Heart right ventricle (tissue), 16 donors: Measurements from ENCODE around the gene LRMDA. TPM values are rescaled to one million over a fixed set of nuclear protein-coding genes. Genes with fewer than 3 reads are reported as not detected.

Experiments used
- ATAC-seq, 8 donors: fragments of 200-7000 bp; cut with Tn5 transposase; one replicate each; pipeline ENCODE4 v1.9.1; 2020; ENCODE audit warnings: mild to moderate bottlenecking in 8 of 8, moderate library complexity in 8 of 8, moderate number of reproducible peaks in 1 of 8
- DNase-seq, 2 donors: peaks; one replicate each; pipeline ENCODE4 v3.0.0-alpha.2; 2020
- H3K27ac ChIP-seq, 10 donors: fragments of 200-600 bp; sonication (generic) in 2 of 10; one replicate each; pipeline versions ENCODE4 v1.5.0 to v1.8.0; 2020 to 2022; ENCODE audit warnings: mild to moderate bottlenecking in 3 of 10
- H3K27me3 ChIP-seq, 7 donors: fragments of 200-600 bp; one replicate each; pipeline ENCODE4 v1.8.0; 2021 to 2022; ENCODE audit warnings: mild to moderate bottlenecking in 2 of 7
- H3K36me3 ChIP-seq, 9 donors: fragments of 200-600 bp; sonication (generic) in 1 of 9; one replicate each; pipeline versions ENCODE4 v1.5.0 to v1.8.0; 2020 to 2022; ENCODE audit warnings: mild to moderate bottlenecking in 2 of 9
- H3K4me1 ChIP-seq, 9 donors: fragments of 200-600 bp; sonication (generic) in 1 of 9; one replicate each; pipeline versions ENCODE4 v1.5.0 to v1.8.0; 2020 to 2022; ENCODE audit warnings: mild to moderate bottlenecking in 4 of 9
- H3K4me3 ChIP-seq, 10 donors: fragments of 200-600 bp; sonication (generic) in 2 of 10; one replicate each; pipeline versions ENCODE4 v1.5.0 to v1.8.0; 2020 to 2022; ENCODE audit warnings: mild to moderate bottlenecking in 7 of 10, moderate library complexity in 2 of 10
- H3K9me3 ChIP-seq, 11 donors: fragments of 200-600 bp in 10 of 11; sonication (generic) in 2 of 11; one replicate each; pipeline versions ENCODE4 v1.5.0 to v1.8.0; 2013 to 2022; ENCODE audit warnings: mild to moderate bottlenecking in 2 of 11, control low read depth in 1 of 11, moderate library complexity in 1 of 11
- CTCF ChIP-seq, 9 donors: fragments of 200-600 bp; sonication (generic) in 2 of 9; IDR thresholded peaks; one replicate each; pipeline versions ENCODE4 v1.5.0 to v1.8.0; 2021 to 2022; ENCODE audit warnings: antibody characterized with exemption in 9 of 9, mild to moderate bottlenecking in 5 of 9, moderate library complexity in 1 of 9
- WGBS, 2 donors: extraction: QIAGEN DNeasy Blood & Tissue Kit; methylation state at CpG; one replicate each; pipeline ENCODE4 v1.1.7; 2013; ENCODE audit warnings: inconsistent platforms in 1 of 2; 5-methylcytosine and 5-hydroxymethylcytosine counted together
- intact Hi-C, 10 donors: fragments of 100-400 bp; cut with DNase I; formaldehyde crosslinking; loops; one replicate each; pipeline versions ENCODE4 v1.11.1 to v1.14.2; 2022
- polyA plus RNA-seq, 2 donors: library from polyadenylated mRNA; stranded (reverse); fragments of 200-250 nt; gene quantifications; one replicate each; pipeline ENCODE4 v1.2.3, GENCODE V29; 2013
- total RNA-seq, 10 donors: library from RNA; stranded (reverse); fragmentation: NEBNext Ultra II Directional in 3 of 10; extraction: Animal tissue kit (Norgen Biotek cat#: 25700) in 3 of 10; gene quantifications; one replicate each; pipeline versions ENCODE4 v1.2.1 to v1.2.4, GENCODE V29; 2021 to 2023
- donor health status: Arrhythmogenic right ventricular cardiomyopathy.
- donor health status: ischemic (EF 13 %, LVEDD 7.1; RV severe dilation, severe dysfunction).
- donor health status: healthy with polysubstance abuse.
- donor health status: DM: no; HTN: yes; CAD: no.
- donor health status: DM: no; HTN: no; CAD: no.
- donor health status: ischemic (EF 25% LVEDD 6.9; RV normal size, moderate dysfunction).
- donor health status: ischemic (EF 25% LVEDD 5.7; RV mildly dilated, moderate dysfunction).
- donor health status: healthy.
- donor health status: DM: yes; HTN: yes; CAD: no.
- donor health status: Ischemic cardiomyopathy.
- donor health status: ischemic (EF 35%, LVEDD 5.7; RV mildly dilated, moderate dysfunction).
- donor health status: nonischemic (EF 11% LVEDD 7.7; RV severe dilation, severe dysfunction).
- donor health status: DM: yes; HTN: yes; CAD: no.
- donor health status: PGD.
- donor health status: ischemic (EF 29% LVEDD 5.4; RV normal size, mild dysfunction).
- donor health status: nonischemic (EF 23%, LVEDD 6.1; RV moderate dilation, normal function).

Gene LRMDA
- total and polyA plus RNA-seq, 12 donors, result 4.0 to 59.8 (median 12.7) TPM

- Histone ChIP-seq H3K4me1 (no peaks in the 10 kb centered on the region), H3K4me3 (no peak overlapping the region), H3K9me3 (no peaks in the 10 kb centered on the region), H3K36me3 (no peaks in the 10 kb centered on the region), H3K27ac (no peak overlapping the region), H3K27me3 (no peaks in the 10 kb centered on the region)
- ATAC-seq, result no peak
- TF ChIP-seq CTCF (IDR thresholded peaks at IDR 0.05), result no peak
- 83 to 86% methylated on average over 15 of the region's 15 CpGs for WGBS, 2 donors
- no peak for DNase-seq
- intact Hi-C loops, result no loop called here
These were observed 593.2 kb downstream of the LRMDA start for GRCh38 chr10:76024460-76025123.

GRCh38 chr10:76025124-76025477, 593.7 kb downstream of the LRMDA start:
- intact Hi-C loops, result no loop called here
- TF ChIP-seq CTCF (IDR thresholded peaks at IDR 0.05), result no peak
- Histone ChIP-seq H3K4me1 (no peaks in the 10 kb centered on the region), H3K27ac (no peak overlapping the region), H3K9me3 (no peaks in the 10 kb centered on the region), H3K4me3 (no peak overlapping the region), H3K27me3 (no peaks in the 10 kb centered on the region), H3K36me3 (no peaks in the 10 kb centered on the region)
- no peak for ATAC-seq
- WGBS, 2 donors, result 94% methylated on average over 3 of the region's 3 CpGs
- no peak for DNase-seq

GRCh38 chr10:76026176-76026771, 594.9 kb downstream of the LRMDA start:
- no peaks in the 10 kb centered on the region for H3K9me3 ChIP-seq
- no peak for TF ChIP-seq CTCF (IDR thresholded peaks at IDR 0.05)
- H3K27ac ChIP-seq, result no peak overlapping the region
- 94 to 98% methylated on average over 2 of the region's 2 CpGs for WGBS, 2 donors
- intact Hi-C loops, result no loop called here
- no peak overlapping the region for H3K4me3 ChIP-seq
- DNase-seq, result no peak
- H3K27me3 ChIP-seq, result no peaks in the 10 kb centered on the region
- no peaks in the 10 kb centered on the region for H3K4me1 ChIP-seq
- no peaks in the 10 kb centered on the region for H3K36me3 ChIP-seq
- no peak for ATAC-seq

GRCh38 chr10:76026905-76027304, 595.5 kb downstream of the LRMDA start:
- Histone ChIP-seq H3K27me3 (no peaks in the 10 kb centered on the region), H3K9me3 (no peaks in the 10 kb centered on the region), H3K27ac (no peak overlapping the region), H3K4me3 (no peak overlapping the region), H3K36me3 (no peaks in the 10 kb centered on the region), H3K4me1 (no peaks in the 10 kb centered on the region)
- ATAC-seq (no peak), DNase-seq (no peak)
- 96 to 98% methylated on average over 1 of the region's 1 CpG for WGBS, 2 donors
- no peak for TF ChIP-seq CTCF (IDR thresholded peaks at IDR 0.05)
- intact Hi-C loops, result no loop called here
